ENCODE results near the gene TTC39B.

The TTC39B gene

DNA sequence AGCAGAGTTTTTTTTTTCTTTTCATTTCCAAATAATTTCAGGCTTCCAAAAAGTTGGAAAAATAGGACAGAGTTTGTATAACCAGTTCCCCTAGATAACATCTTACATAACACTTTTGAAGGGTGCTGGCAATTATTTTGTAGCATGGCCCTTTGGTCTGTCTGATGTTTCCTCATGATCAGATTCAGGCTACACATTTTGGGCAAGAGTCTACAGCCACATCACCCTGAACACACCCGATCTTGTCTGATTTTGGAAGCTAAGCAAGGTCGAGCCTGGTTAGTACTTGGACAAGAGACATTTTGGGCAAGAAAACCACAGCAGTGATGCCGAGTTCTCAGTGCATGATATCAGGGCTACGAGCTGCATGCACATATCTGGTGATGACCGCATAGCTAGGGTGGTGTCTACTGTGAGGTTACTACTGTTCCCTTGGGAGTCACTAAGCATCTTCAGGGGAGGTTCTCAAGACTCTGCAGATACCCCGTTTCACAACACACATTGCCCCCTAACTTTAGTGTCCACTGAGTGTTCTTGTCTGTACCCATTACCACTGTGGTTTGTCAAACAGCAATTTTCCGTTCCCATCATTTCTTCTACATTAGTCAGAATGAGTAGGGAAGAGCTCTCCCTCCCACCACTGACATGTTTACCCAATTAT is 86.2 kb downstream of the TTC39B start:
- ChIA-PET POLR2A (no interaction called here), CTCF (interaction anchor here (0.7 to 3.5 kb wide), 4 partner anchors 10 to 62 kb away, joined by 3 to 46 read pairs (median 11); no protein-coding TSS in a partner anchor)
- no peak overlapping the region for H3K4me3 ChIP-seq (ENCODE audit: low read depth, low read length)
- DNase-seq (ENCODE audit: low read depth, low spot score): no peak
- no peak for TF ChIP-seq CTCF (IDR thresholded peaks at IDR 0.05; ENCODE audit: insufficient read depth, low read length, missing control alignments)

GRCh38 chr9:15219546-15219945 is 87.5 kb downstream of the TTC39B start:
- no peak for DNase-seq (ENCODE audit: low read depth, low spot score)
- no peak for TF ChIP-seq CTCF (IDR thresholded peaks at IDR 0.05; ENCODE audit: insufficient read depth, low read length, missing control alignments)
- CTCF ChIA-PET: interaction anchor here (1.0 to 3.5 kb wide), 4 partner anchors 9 to 197 kb away, joined by 3 to 46 read pairs (median 3); no protein-coding TSS in a partner anchor
- no peak overlapping the region for H3K4me3 ChIP-seq (ENCODE audit: low read depth, low read length)
- POLR2A ChIA-PET: no interaction called here

DNA sequence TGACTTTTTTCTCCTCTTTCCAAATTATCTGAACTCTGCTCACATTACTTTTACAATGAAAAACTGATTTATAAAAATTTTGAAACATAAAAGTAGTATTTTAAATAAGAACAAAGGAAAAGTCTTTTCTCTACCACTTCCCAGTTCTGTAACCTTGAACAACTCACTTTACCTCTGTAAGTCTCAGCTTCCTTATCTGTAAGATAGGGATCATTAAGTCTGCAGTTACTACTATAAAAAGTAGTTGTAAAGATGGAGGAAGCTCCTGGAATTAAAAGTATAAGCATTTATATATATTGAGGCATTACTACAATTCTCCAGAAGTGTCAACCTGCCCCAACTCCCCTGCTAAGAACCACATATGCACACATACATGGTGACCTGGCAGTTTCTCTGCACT is 88.0 kb downstream of the TTC39B start:
- no peak overlapping the region for H3K4me3 ChIP-seq (ENCODE audit: low read depth, low read length)
- ChIA-PET POLR2A (no interaction called here), CTCF (interaction anchor here (1.0 to 3.5 kb wide), 3 partner anchors 8 to 197 kb away, joined by 3 to 46 read pairs (median 3); no protein-coding TSS in a partner anchor)
- no peak for TF ChIP-seq CTCF (IDR thresholded peaks at IDR 0.05; ENCODE audit: insufficient read depth, low read length, missing control alignments)
- DNase-seq (ENCODE audit: low read depth, low spot score): no peak

GRCh38 chr9:15213249-15213648 is 93.8 kb downstream of the TTC39B start:
- ChIA-PET POLR2A (no interaction called here), CTCF (interaction anchor here (0.8 to 6.7 kb wide), 9 partner anchors 8 to 429 kb away, joined by 3 to 81 read pairs (median 4); partner anchors contain the start of gene TTC39B)
- H3K4me3 ChIP-seq (ENCODE audit: low read depth, low read length): no peak overlapping the region
- DNase-seq (ENCODE audit: low read depth, low spot score): no peak
- no peak for TF ChIP-seq CTCF (IDR thresholded peaks at IDR 0.05; ENCODE audit: insufficient read depth, low read length, missing control alignments)

DNA sequence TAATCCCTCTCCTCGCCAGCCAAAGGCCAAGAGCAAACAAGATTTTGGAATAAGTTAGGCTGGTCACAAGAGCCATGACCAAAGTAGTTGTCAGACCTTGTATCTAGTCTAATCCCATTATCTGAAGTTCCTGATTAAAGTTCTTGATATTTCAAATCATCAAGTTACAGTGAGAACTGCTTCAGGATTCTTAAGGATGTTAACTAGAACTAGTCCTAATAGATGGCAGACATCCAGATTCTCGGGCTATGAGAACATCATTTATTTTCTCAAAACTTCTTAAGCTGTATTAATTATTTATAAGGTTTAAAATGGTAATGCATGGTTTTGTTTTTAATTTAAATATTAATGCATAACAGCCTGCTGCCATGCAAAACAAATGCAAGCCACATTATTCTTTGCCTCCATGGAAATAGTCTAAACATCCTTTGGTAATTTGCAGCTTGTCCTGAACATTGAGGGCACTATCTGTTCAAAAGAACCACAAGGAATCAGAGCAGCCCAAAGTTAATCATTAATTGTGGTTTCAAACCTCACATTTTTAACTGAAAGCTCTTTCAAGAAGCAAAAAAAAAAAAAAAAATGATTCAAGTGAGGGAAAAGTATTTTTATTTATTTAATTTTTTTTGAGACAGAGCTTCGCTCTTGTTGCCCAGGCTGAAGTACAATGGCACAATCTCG is 95.1 kb downstream of the TTC39B start:
- no peak for TF ChIP-seq CTCF (IDR thresholded peaks at IDR 0.05; ENCODE audit: insufficient read depth, low read length, missing control alignments)

More for the DNA sequence above, 95.1 kb downstream of the TTC39B start:
- CTCF ChIA-PET: interaction anchor here (0.7 to 6.7 kb wide), 21 partner anchors 9 to 395 kb away, joined by 3 to 81 read pairs (median 3); partner anchors contain the start of genes SNAPC3 and TTC39B
- no peak for DNase-seq (ENCODE audit: low read depth, low spot score)
- no peak overlapping the region for H3K4me3 ChIP-seq (ENCODE audit: low read depth, low read length)
- POLR2A ChIA-PET: interaction anchor here (0.8 kb wide), 1 partner anchor 211 kb away, joined by 3 read pairs; no protein-coding TSS in a partner anchor
